ENCODE data around the gene IFT80. TPM values are rescaled to one million over a fixed set of nuclear protein-coding genes. Genes with fewer than 3 reads are reported as not detected.

The IFT80 gene
- total RNA-seq, 1 experiment from 2014 or later: 19.3 TPM

- POLR2A ChIA-PET: interaction anchor here (0.5 kb wide), 1 partner anchor 71 kb away, joined by 3 read pairs; no protein-coding TSS in a partner anchor
- H3K27ac Mint-ChIP-seq (ENCODE audit: unreplicated experiment): no peak overlapping the region
- H3K4me1 ChIP-seq: no peaks in the 10 kb centered on the region
- no peaks in the 10 kb centered on the region for H3K27me3 ChIP-seq (replicated peaks; ENCODE audit: control insufficient read depth, insufficient read depth, low read length)
- peaks cover 80% of the 10 kb centered on the region for H3K36me3 Mint-ChIP-seq (ENCODE audit: insufficient read depth, unreplicated experiment)
- no peaks in the 10 kb centered on the region for H3K4me1 Mint-ChIP-seq (ENCODE audit: low read depth, unreplicated experiment)
- no TSS peak for BruUV-seq (replicated peaks)
- TF ChIP-seq, protein P1, sequence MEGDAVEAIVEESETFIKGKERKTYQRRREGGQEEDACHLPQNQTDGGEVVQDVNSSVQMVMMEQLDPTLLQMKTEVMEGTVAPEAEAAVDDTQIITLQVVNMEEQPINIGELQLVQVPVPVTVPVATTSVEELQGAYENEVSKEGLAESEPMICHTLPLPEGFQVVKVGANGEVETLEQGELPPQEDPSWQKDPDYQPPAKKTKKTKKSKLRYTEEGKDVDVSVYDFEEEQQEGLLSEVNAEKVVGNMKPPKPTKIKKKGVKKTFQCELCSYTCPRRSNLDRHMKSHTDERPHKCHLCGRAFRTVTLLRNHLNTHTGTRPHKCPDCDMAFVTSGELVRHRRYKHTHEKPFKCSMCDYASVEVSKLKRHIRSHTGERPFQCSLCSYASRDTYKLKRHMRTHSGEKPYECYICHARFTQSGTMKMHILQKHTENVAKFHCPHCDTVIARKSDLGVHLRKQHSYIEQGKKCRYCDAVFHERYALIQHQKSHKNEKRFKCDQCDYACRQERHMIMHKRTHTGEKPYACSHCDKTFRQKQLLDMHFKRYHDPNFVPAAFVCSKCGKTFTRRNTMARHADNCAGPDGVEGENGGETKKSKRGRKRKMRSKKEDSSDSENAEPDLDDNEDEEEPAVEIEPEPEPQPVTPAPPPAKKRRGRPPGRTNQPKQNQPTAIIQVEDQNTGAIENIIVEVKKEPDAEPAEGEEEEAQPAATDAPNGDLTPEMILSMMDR (IDR thresholded peaks at IDR 0.05; ENCODE audit: insufficient read depth in 1 of 2, low read depth in 1 of 2, low read length in 1 of 2, severe bottlenecking in 1 of 2, unreplicated experiment in 1 of 2): peak; percentile 81 to 83
- CTCF ChIA-PET: interaction anchor here (1.0 kb wide), 1 partner anchor 381 kb away, joined by 3 read pairs; no protein-coding TSS in a partner anchor
- no peaks in the 10 kb centered on the region for H3K9me3 Mint-ChIP-seq (ENCODE audit: unreplicated experiment)
- intact Hi-C loops (cut with micrococcal nuclease; ENCODE audit: unreplicated experiment): loop anchor here (1.0 kb wide), 2 partner anchors 250 to 381 kb away; no protein-coding TSS in a partner anchor
- no peak overlapping the region for H3K4me3 Mint-ChIP-seq (ENCODE audit: unreplicated experiment)
- DNase-seq: peak; percentile 70 to 81
- H3K27me3 Mint-ChIP-seq (ENCODE audit: insufficient read depth, unreplicated experiment): no peaks in the 10 kb centered on the region
- peaks cover 2% of the 10 kb centered on the region; the same call in 1 of the 2 replicates for H3K36me3 ChIP-seq (ENCODE audit: control insufficient read depth, insufficient read depth, low read length)
- H3K4me3 ChIP-seq (ENCODE audit: low read depth, low read length): no peak overlapping the region
- H3K9me3 ChIP-seq: no peaks in the 10 kb centered on the region
Observed at GRCh38 chr3:160413613-160414248, 14.7 kb upstream of the IFT80 start.

DNA sequence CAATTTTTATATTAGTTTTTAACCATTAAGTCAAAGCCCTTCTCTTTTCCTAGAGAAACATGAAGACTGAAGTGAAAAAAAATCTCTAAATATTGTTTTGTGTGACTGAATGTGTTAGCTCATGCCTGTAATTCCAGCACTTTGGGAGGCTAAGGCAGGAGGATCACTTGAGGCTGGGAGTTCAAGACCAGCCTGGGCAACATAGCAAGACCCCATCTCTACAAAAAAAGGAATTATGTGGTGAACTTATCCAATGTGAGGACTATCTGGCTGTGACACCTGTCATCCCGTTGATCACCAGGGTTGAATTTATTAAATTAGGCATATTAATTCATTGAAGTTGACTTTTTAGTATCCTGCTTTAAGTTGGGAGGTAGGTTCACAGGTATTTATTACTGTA, 13.5 kb upstream of the IFT80 start:
- intact Hi-C loops (cut with micrococcal nuclease; ENCODE audit: unreplicated experiment): no loop called here
- Mint-ChIP-seq H3K27me3 (ENCODE audit: insufficient read depth, unreplicated experiment) (no peaks in the 10 kb centered on the region), H3K9me3 (ENCODE audit: unreplicated experiment) (no peaks in the 10 kb centered on the region), H3K36me3 (ENCODE audit: insufficient read depth, unreplicated experiment) (peaks cover 75% of the 10 kb centered on the region), H3K4me1 (ENCODE audit: low read depth, unreplicated experiment) (no peaks in the 10 kb centered on the region), H3K27ac (ENCODE audit: unreplicated experiment) (no peak overlapping the region), H3K4me3 (ENCODE audit: unreplicated experiment) (no peak overlapping the region)
- no peak overlapping the region for H3K4me3 ChIP-seq (ENCODE audit: low read depth, low read length)
- H3K9me3 ChIP-seq: no peaks in the 10 kb centered on the region
- ChIA-PET CTCF (interaction anchor here (1.0 kb wide), 1 partner anchor 380 kb away, joined by 3 read pairs; no protein-coding TSS in a partner anchor), POLR2A (no interaction called here)
- no peaks in the 10 kb centered on the region for H3K27me3 ChIP-seq (replicated peaks; ENCODE audit: control insufficient read depth, insufficient read depth, low read length)
- H3K4me1 ChIP-seq: no peaks in the 10 kb centered on the region
- no peak for DNase-seq
- H3K36me3 ChIP-seq (ENCODE audit: control insufficient read depth, insufficient read depth, low read length): peaks cover 2% of the 10 kb centered on the region; the same call in 1 of the 2 replicates
- TF ChIP-seq, protein P1 (IDR thresholded peaks at IDR 0.05; ENCODE audit: insufficient read depth in 1 of 2, low read depth in 1 of 2, low read length in 1 of 2, severe bottlenecking in 1 of 2, unreplicated experiment in 1 of 2): no peak
- BruUV-seq (replicated peaks): no TSS peak

GRCh38 chr3:160409812-160410610, 11.0 kb upstream of the IFT80 start:
- Mint-ChIP-seq H3K4me1 (ENCODE audit: low read depth, unreplicated experiment) (no peaks in the 10 kb centered on the region), H3K9me3 (ENCODE audit: unreplicated experiment) (no peaks in the 10 kb centered on the region), H3K4me3 (ENCODE audit: unreplicated experiment) (no peak overlapping the region), H3K27ac (ENCODE audit: unreplicated experiment) (no peak overlapping the region), H3K36me3 (ENCODE audit: insufficient read depth, unreplicated experiment) (peaks cover 62% of the 10 kb centered on the region), H3K27me3 (ENCODE audit: insufficient read depth, unreplicated experiment) (no peaks in the 10 kb centered on the region)
- CTCF ChIA-PET: no interaction called here
- TF ChIP-seq, protein P1 (IDR thresholded peaks at IDR 0.05; ENCODE audit: insufficient read depth in 1 of 2, low read depth in 1 of 2, low read length in 1 of 2, severe bottlenecking in 1 of 2, unreplicated experiment in 1 of 2): no peak
- POLR2A ChIA-PET: interaction anchor here (1.2 kb wide), 1 partner anchor 10 kb away, joined by 3 read pairs; no protein-coding TSS in a partner anchor
- no peaks in the 10 kb centered on the region for H3K27me3 ChIP-seq (replicated peaks; ENCODE audit: control insufficient read depth, insufficient read depth, low read length)
- H3K4me1 ChIP-seq: no peaks in the 10 kb centered on the region
- H3K9me3 ChIP-seq: no peaks in the 10 kb centered on the region
- no peak for DNase-seq
- H3K4me3 ChIP-seq (ENCODE audit: low read depth, low read length): no peak overlapping the region
- intact Hi-C loops (cut with micrococcal nuclease; ENCODE audit: unreplicated experiment): no loop called here
- H3K36me3 ChIP-seq (ENCODE audit: control insufficient read depth, insufficient read depth, low read length): peaks cover under 1% of the 10 kb centered on the region; the same call in 1 of the 2 replicates
- no TSS peak for BruUV-seq (replicated peaks)

Data from Caco-2 (cell line).